ENCODE measurements around the gene HUNK. TPM values are rescaled to one million over a fixed set of nuclear protein-coding genes. Genes with fewer than 3 reads are reported as not detected.
A peak's percentile ranks its signal among the peaks of the same experiment; 100 is the strongest.
"Not testable (repeated sequence)": the region's sequence is repeated elsewhere in the genome, so short reads cannot be mapped to it uniquely, and the experiment has no call there.

HUNK gene
- total RNA-seq, 2 donors from 2014 or later: 5.8 to 8.4 TPM

DNA sequence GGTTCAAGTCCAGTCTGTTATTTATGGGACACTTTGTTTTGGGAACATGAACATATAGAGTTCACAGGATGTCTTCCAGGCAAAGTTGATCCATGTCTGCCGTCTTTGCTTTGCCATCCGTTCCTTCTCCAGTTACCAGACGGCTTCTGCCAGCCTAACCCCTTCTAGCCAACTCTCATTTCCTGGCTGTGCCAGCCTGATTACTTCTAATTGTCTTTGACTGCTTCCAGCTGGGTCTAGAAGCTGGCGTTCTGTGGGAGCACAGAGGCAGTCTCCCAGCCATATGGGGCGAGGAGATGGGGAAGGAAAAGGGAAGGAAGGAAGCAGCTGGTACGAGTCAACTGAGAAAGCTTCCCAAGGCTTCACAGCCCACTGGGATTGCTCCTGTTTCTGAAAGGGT is 3.1 kb upstream of the HUNK start:
- Histone ChIP-seq H3K27me3 (ENCODE audit: control insufficient read depth, insufficient read depth, low read length, poor library complexity, severe bottlenecking) (peaks cover 56% of the 10 kb centered on the region), H3K4me3 (ENCODE audit: low read length) (no peak overlapping the region), H3K4me1 (ENCODE audit: control insufficient read depth, insufficient read depth, low read length) (no peaks in the 10 kb centered on the region), H3K9me3 (ENCODE audit: control insufficient read depth, low read length) (no peaks in the 10 kb centered on the region), H3K27ac (ENCODE audit: low read depth, low read length) (no peak overlapping the region), H3K36me3 (ENCODE audit: control insufficient read depth, insufficient read depth, low read length) (no peaks in the 10 kb centered on the region), H3K9ac (ENCODE audit: extremely low read depth, low read length, poor library complexity, severe bottlenecking) (no peak overlapping the region)
- H3K4me3 Mint-ChIP-seq: no peak overlapping the region
- no peak overlapping the region for H3K27ac Mint-ChIP-seq
- H3K4me1 Mint-ChIP-seq: peaks cover 3% of the 10 kb centered on the region
- 84 to 89% methylated on average over 6 of the region's 6 CpGs for WGBS, 2 experiments (ENCODE audit: insufficient coverage in 1 of 2, insufficient read length in 1 of 2)
- H3K36me3 Mint-ChIP-seq (ENCODE audit: low read depth): no peaks in the 10 kb centered on the region
- no peak for DNase-seq
- TF ChIP-seq, protein P1, sequence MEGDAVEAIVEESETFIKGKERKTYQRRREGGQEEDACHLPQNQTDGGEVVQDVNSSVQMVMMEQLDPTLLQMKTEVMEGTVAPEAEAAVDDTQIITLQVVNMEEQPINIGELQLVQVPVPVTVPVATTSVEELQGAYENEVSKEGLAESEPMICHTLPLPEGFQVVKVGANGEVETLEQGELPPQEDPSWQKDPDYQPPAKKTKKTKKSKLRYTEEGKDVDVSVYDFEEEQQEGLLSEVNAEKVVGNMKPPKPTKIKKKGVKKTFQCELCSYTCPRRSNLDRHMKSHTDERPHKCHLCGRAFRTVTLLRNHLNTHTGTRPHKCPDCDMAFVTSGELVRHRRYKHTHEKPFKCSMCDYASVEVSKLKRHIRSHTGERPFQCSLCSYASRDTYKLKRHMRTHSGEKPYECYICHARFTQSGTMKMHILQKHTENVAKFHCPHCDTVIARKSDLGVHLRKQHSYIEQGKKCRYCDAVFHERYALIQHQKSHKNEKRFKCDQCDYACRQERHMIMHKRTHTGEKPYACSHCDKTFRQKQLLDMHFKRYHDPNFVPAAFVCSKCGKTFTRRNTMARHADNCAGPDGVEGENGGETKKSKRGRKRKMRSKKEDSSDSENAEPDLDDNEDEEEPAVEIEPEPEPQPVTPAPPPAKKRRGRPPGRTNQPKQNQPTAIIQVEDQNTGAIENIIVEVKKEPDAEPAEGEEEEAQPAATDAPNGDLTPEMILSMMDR (conservative IDR thresholded peaks at IDR 0.05): no peak
- H3K27me3 Mint-ChIP-seq (ENCODE audit: insufficient read depth): peaks cover 46% of the 10 kb centered on the region
- no peaks in the 10 kb centered on the region for H3K9me3 Mint-ChIP-seq

DNA sequence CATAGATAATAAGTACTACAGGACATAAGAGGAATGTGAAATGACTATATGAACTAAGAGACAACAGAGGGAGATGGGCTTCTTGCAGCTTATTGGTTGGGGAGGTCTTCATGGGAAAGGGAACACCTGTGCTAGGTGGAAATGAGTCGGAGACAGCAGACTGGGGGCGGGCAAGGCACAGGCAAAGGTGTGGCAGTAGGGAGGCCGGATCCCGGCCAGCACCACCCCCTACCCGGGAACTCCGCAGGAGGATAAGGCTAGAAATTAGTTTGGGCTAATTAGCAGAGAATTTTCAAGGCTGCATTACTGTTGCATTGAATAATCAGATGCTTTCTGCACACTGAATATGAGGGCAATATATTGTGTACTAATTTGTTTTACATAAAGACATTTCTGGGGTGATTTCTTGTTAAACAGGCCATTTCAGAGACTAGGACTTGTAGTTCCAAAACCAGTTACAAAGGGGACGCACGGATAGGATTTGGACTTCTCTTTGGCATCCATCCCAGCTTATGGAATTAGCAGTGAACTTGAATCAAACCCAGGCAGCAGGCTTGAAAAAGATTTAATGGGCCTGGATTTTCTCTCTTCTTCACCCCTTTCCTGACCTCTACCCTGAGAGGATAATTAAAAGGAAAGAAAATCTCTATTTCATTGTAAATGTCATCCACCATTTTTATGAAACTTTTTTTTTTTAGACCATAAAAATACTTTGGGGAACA is 2.2 kb upstream of the HUNK start:
- Mint-ChIP-seq H3K4me3 (no peak overlapping the region), H3K4me1 (peaks cover 3% of the 10 kb centered on the region), H3K27ac (no peak overlapping the region), H3K36me3 (ENCODE audit: low read depth) (no peaks in the 10 kb centered on the region), H3K9me3 (no peaks in the 10 kb centered on the region), H3K27me3 (ENCODE audit: insufficient read depth) (peaks cover 55% of the 10 kb centered on the region)
- Histone ChIP-seq H3K36me3 (ENCODE audit: control insufficient read depth, insufficient read depth, low read length) (no peaks in the 10 kb centered on the region), H3K9ac (ENCODE audit: extremely low read depth, low read length, poor library complexity, severe bottlenecking) (no peak overlapping the region), H3K4me1 (ENCODE audit: control insufficient read depth, insufficient read depth, low read length) (no peaks in the 10 kb centered on the region), H3K4me3 (ENCODE audit: low read length) (no peak overlapping the region), H3K27me3 (ENCODE audit: control insufficient read depth, insufficient read depth, low read length, poor library complexity, severe bottlenecking) (peaks cover 65% of the 10 kb centered on the region), H3K27ac (ENCODE audit: low read depth, low read length) (no peak overlapping the region), H3K9me3 (ENCODE audit: control insufficient read depth, low read length) (no peaks in the 10 kb centered on the region)
- 82 to 83% methylated on average over 8 of the region's 8 CpGs for WGBS, 2 experiments (ENCODE audit: insufficient coverage in 1 of 2, insufficient read length in 1 of 2)
- TF ChIP-seq, protein P1 (conservative IDR thresholded peaks at IDR 0.05): no peak
- no peak for DNase-seq

DNA sequence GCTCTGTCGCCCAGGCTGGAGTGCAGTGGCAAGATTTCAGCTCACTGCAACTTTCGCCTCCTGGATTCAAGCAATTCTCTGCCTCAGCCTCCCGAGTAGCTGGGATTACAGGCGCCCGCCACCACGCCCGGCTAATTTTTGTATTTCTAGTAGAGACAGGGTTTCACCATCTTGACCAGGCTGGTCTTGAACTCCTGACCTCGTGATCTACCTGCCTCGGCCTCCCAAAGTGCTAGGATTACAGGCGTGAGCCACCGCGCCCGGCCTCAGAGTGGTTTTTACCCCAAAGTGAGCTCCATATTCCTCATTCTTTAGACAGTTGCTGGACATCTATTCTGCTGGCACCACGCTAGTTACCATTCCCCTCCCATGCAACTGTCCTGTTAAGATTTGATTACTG is 1.4 kb upstream of the HUNK start:
- H3K27ac Mint-ChIP-seq; H3K36me3 ChIP-seq (ENCODE audit: control insufficient read depth, insufficient read depth, low read length); H3K36me3 Mint-ChIP-seq (ENCODE audit: low read depth); H3K9me3 ChIP-seq (ENCODE audit: control insufficient read depth, low read length); H3K27ac ChIP-seq (ENCODE audit: low read depth, low read length); DNase-seq; H3K9me3 Mint-ChIP-seq; H3K4me1 Mint-ChIP-seq; H3K9ac ChIP-seq (ENCODE audit: extremely low read depth, low read length, poor library complexity, severe bottlenecking); H3K4me3 Mint-ChIP-seq; H3K4me1 ChIP-seq (ENCODE audit: control insufficient read depth, insufficient read depth, low read length): not testable (repeated sequence)
- Histone ChIP-seq H3K27me3 (ENCODE audit: control insufficient read depth, insufficient read depth, low read length, poor library complexity, severe bottlenecking) (peaks cover 68% of the 10 kb centered on the region), H3K4me3 (ENCODE audit: low read length) (peak overlapping the region; percentile 79)
- H3K27me3 Mint-ChIP-seq (ENCODE audit: insufficient read depth): peaks cover 63% of the 10 kb centered on the region
- 91 to 94% methylated on average over 9 to 14 of the region's 14 CpGs for WGBS, 2 experiments (ENCODE audit: insufficient coverage in 1 of 2, insufficient read length in 1 of 2)

DNA sequence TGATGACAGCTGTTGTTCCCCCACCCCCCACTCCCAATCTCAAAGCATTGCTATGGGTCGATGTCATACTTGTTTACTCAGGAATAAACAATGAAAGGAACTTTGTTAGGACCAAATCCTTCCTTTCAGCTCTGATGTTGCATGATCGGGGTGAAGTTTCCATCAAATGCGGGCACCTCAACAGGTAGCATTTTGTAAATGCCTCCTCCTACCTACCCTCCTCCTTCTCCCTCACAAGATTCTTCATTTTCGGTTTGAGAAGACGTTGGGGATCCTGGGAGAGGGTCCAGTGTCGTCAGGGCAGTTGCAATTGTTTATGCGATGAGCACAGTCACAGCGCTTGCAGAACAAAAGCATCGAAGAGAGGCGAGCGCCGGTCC is 758 bp upstream of the HUNK start:
- Histone ChIP-seq H3K27me3 (ENCODE audit: control insufficient read depth, insufficient read depth, low read length, poor library complexity, severe bottlenecking) (peaks cover 73% of the 10 kb centered on the region), H3K4me1 (ENCODE audit: control insufficient read depth, insufficient read depth, low read length) (no peaks in the 10 kb centered on the region), H3K4me3 (ENCODE audit: low read length) (peak overlapping the region; percentile 79), H3K9ac (ENCODE audit: extremely low read depth, low read length, poor library complexity, severe bottlenecking) (no peak overlapping the region), H3K27ac (ENCODE audit: low read depth, low read length) (no peak overlapping the region), H3K9me3 (ENCODE audit: control insufficient read depth, low read length) (no peaks in the 10 kb centered on the region), H3K36me3 (ENCODE audit: control insufficient read depth, insufficient read depth, low read length) (no peaks in the 10 kb centered on the region)
- TF ChIP-seq, protein P1 (conservative IDR thresholded peaks at IDR 0.05): no peak
- 10 to 25% methylated on average over 2 to 12 of the region's 12 CpGs for WGBS, 2 experiments (ENCODE audit: insufficient coverage in 1 of 2, insufficient read length in 1 of 2)
- H3K4me1 Mint-ChIP-seq: peaks cover 5% of the 10 kb centered on the region
- peaks cover 66% of the 10 kb centered on the region for H3K27me3 Mint-ChIP-seq (ENCODE audit: insufficient read depth)
- DNase-seq: no peak
- no peaks in the 10 kb centered on the region for H3K36me3 Mint-ChIP-seq (ENCODE audit: low read depth)
- H3K9me3 Mint-ChIP-seq: no peaks in the 10 kb centered on the region
- H3K27ac Mint-ChIP-seq: no peak overlapping the region
- H3K4me3 Mint-ChIP-seq: peak overlapping the region; percentile 68
